ENCODE measurements around the gene CEP164.

DNA sequence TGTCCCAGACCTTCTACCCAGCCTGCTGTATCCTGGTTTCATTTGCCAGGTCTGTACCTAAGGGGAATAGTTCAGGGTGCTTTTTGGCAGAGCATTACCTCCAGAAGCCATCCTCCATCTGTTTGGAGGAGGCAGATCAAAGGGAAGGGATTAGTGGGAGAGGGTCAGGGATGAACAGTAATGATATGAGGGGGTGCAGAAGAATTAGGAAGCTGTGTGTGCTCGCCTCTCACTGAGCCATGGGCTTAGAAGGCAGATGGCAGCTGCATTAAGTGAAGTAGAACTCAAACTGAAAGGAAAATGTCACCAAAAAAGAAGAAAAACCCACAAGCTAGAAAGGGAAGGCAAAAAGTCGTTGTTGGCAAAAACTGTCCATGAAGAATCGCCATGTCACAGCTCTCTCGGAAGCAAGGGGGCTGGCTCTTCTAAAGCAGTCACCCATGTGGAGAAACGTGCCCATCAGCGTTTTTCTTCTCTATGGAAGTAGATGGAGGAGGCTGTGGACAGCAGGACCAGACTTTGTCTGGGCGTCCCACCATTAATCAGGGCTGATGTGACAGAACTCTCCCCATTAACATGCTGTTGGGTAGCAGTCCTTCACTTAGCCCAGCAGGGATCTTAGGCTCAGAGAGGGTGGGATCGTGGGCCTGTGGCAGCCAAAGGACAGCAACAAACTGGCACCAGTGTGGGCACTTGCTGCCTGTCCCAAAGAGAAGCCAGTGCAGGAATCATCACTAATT, 46.8 kb downstream of the CEP164 start:
- no peak for TF ChIP-seq CTCF (conservative IDR thresholded peaks at IDR 0.05 in 1 of 2, IDR thresholded peaks at IDR 0.05 in 1 of 2; ENCODE audit: extremely low read depth in 1 of 2, insufficient read depth in 1 of 2, low read depth in 1 of 2, low read length in 2 of 2)
- no peak for TF ChIP-seq EZH2 (IDR thresholded peaks at IDR 0.05; ENCODE audit: borderline replicate concordance, low read length)
